ENCODE measurements around the gene RAD9B. TPM values are rescaled to one million over a fixed set of nuclear protein-coding genes. Genes with fewer than 3 reads are reported as not detected.

The RAD9B gene
- total and polyA plus RNA-seq, 2 of the 13 experiments (the other 11 are each of a cell fraction or from before 2014, with no cell fraction given) = 0.05 to 0.38 TPM

DNA sequence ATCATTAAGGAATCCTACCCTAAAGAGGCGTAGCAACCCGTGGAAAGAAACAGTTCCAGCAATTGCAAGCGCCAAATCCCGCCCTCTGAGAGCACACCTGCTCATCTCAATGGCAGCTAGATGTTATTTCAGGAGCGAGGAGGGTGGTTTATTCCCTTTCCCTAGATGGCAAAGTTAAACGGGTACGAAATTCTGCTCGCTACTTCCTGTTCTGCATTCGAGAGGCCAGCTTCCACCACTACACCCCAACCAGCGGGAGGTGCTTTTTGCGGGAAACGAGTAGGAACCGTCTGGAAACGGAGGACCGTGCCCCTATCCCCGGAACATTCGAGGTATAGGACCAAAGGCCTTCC lies 756 bp upstream of the RAD9B start (continued):
- 0 out of 2 replicates have a peak, but pooled peaks have one; percentile 5 for TF ChIP-seq ZNF318 (CRISPR knock-in tag; IDR thresholded peaks at IDR 0.05)
- TF ChIP-seq CEBPB (IDR thresholded peaks at IDR 0.05; ENCODE audit: borderline replicate concordance, low read depth, low read length) = no peak
- 0 out of 2 replicates have a peak, but pooled peaks have one; percentile 16 for TF ChIP-seq ZNF232 (CRISPR knock-in tag; IDR thresholded peaks at IDR 0.05; ENCODE audit: borderline replicate concordance)
- peak; percentile 6; the same call in 1 of the 2 replicates for TF ChIP-seq ZNF329 (CRISPR knock-in tag; IDR thresholded peaks at IDR 0.05; ENCODE audit: low read depth)
- no peak for TF ChIP-seq ATM (IDR thresholded peaks at IDR 0.05; ENCODE audit: borderline replicate concordance)
- TF ChIP-seq, protein P1, sequence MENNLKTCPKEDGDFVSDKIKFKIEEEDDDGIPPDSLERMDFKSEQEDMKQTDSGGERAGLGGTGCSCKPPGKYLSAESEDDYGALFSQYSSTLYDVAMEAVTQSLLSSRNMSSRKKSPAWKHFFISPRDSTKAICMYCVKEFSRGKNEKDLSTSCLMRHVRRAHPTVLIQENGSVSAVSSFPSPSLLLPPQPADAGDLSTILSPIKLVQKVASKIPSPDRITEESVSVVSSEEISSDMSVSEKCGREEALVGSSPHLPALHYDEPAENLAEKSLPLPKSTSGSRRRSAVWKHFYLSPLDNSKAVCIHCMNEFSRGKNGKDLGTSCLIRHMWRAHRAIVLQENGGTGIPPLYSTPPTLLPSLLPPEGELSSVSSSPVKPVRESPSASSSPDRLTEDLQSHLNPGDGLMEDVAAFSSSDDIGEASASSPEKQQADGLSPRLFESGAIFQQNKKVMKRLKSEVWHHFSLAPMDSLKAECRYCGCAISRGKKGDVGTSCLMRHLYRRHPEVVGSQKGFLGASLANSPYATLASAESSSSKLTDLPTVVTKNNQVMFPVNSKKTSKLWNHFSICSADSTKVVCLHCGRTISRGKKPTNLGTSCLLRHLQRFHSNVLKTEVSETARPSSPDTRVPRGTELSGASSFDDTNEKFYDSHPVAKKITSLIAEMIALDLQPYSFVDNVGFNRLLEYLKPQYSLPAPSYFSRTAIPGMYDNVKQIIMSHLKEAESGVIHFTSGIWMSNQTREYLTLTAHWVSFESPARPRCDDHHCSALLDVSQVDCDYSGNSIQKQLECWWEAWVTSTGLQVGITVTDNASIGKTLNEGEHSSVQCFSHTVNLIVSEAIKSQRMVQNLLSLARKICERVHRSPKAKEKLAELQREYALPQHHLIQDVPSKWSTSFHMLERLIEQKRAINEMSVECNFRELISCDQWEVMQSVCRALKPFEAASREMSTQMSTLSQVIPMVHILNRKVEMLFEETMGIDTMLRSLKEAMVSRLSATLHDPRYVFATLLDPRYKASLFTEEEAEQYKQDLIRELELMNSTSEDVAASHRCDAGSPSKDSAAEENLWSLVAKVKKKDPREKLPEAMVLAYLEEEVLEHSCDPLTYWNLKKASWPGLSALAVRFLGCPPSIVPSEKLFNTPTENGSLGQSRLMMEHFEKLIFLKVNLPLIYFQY (CRISPR knock-in tag; IDR thresholded peaks at IDR 0.05; ENCODE audit: borderline replicate concordance) = peak; percentile 4; the same call in 1 of the 2 replicates
- TF ChIP-seq, protein P2, sequence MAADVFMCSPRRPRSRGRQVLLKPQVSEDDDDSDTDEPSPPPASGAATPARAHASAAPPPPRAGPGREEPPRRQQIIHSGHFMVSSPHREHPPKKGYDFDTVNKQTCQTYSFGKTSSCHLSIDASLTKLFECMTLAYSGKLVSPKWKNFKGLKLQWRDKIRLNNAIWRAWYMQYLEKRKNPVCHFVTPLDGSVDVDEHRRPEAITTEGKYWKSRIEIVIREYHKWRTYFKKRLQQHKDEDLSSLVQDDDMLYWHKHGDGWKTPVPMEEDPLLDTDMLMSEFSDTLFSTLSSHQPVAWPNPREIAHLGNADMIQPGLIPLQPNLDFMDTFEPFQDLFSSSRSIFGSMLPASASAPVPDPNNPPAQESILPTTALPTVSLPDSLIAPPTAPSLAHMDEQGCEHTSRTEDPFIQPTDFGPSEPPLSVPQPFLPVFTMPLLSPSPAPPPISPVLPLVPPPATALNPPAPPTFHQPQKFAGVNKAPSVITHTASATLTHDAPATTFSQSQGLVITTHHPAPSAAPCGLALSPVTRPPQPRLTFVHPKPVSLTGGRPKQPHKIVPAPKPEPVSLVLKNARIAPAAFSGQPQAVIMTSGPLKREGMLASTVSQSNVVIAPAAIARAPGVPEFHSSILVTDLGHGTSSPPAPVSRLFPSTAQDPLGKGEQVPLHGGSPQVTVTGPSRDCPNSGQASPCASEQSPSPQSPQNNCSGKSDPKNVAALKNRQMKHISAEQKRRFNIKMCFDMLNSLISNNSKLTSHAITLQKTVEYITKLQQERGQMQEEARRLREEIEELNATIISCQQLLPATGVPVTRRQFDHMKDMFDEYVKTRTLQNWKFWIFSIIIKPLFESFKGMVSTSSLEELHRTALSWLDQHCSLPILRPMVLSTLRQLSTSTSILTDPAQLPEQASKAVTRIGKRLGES (CRISPR knock-in tag; IDR thresholded peaks at IDR 0.05; ENCODE audit: borderline replicate concordance) = no peak
- TF ChIP-seq ZNF296 (CRISPR knock-in tag; conservative IDR thresholded peaks at IDR 0.05) = 0 out of 2 replicates have a peak, but pooled peaks have one; percentile 66
- no peak for TF ChIP-seq KLF13 (CRISPR knock-in tag; IDR thresholded peaks at IDR 0.05)
- TF ChIP-seq HNRNPH1 (optimal IDR thresholded peaks at IDR 0.05; ENCODE audit: low read depth, low read length) = no peak
- TF ChIP-seq ISX (CRISPR knock-in tag; conservative IDR thresholded peaks at IDR 0.05) = no peak

Measured in HepG2 (cell line).